HepG2 (cell line): ENCODE data around the gene TRPC4. TPM values are rescaled to one million over a fixed set of nuclear protein-coding genes. Genes with fewer than 3 reads are reported as not detected.

Experiments used
- ATAC-seq: fragments of 200-7000 bp; cut with Tn5 transposase; 3 replicates; pipeline ENCODE4 v1.9.1; 2020; ENCODE audit warnings: mild to moderate bottlenecking, moderate library complexity
- BruUV-seq: library from RNA; stranded (reverse); fragments of 400-500 nt; replicated peaks from 2 replicates; lab custom pipeline; 2021; lab: Mats Ljungman, UMichigan
- CTCF ChIA-PET: fragments of 300-600 bp; formaldehyde crosslinking; extraction: SDS; loops from one replicate; lab custom pipeline; 2021; ENCODE audit warnings: low total read pairs, inconsistent platforms, low intra/inter-chr PET ratio; lab: Yijun Ruan, JAX
- POLR2A ChIA-PET: fragments of 350-600 bp; sonication (Branson Sonifier 250); formaldehyde crosslinking; loops from one replicate; lab custom pipeline; 2020; ENCODE audit warnings: antibody characterized with exemption, inconsistent platforms; lab: Yijun Ruan, JAX
- DNase-seq: peaks from one replicate; pipeline ENCODE4 v3.0.0-alpha.2; 2015; ENCODE audit warnings: low spot score
- FAIRE-seq: peaks from 3 replicates; lab custom pipeline; 2011; peaks lifted over from hg19 to GRCh38; lab: Jason Lieb, UNC
- H2AFZ ChIP-seq: one replicate; pipeline ENCODE4 v1.6.1; 2011; ENCODE audit warnings: low read length, inconsistent platforms
- H3K27ac ChIP-seq: fragments of 300-600 bp; 3 replicates; pipeline ENCODE4 v1.8.0; 2011; ENCODE audit warnings: mixed run types, mild to moderate bottlenecking, mixed read lengths, low read length, inconsistent platforms; ENCODE audit not compliant: insufficient read depth; ENCODE audit errors: extremely low read length
- H3K27me3 ChIP-seq, 2 experiments: fragments of 200-600 bp in 1 of 2; 2 replicates in 1 of 2; 3 replicates in 1 of 2; pipeline versions ENCODE4 v1.6.0 to v1.8.0; 2011; ENCODE audit warnings: low read length in 2 of 2, mild to moderate bottlenecking in 2 of 2, moderate library complexity in 2 of 2, inconsistent platforms in 1 of 2; ENCODE audit not compliant: insufficient read depth in 2 of 2, control insufficient read depth in 1 of 2
- H3K36me3 ChIP-seq, 2 experiments: fragments of 200-600 bp in 1 of 2; replicated peaks in 1 of 2; 2 replicates in 1 of 2; 3 replicates in 1 of 2; pipeline versions ENCODE4 v1.5.1 to v1.8.0; 2011; ENCODE audit warnings: low read length in 2 of 2, inconsistent platforms in 1 of 2; ENCODE audit not compliant: insufficient read depth in 2 of 2, control insufficient read depth in 1 of 2
- H3K4me1 ChIP-seq: 2 replicates; pipeline ENCODE4 v1.5.1; 2012; ENCODE audit warnings: low read length, inconsistent platforms; ENCODE audit not compliant: insufficient read depth
- H3K4me2 ChIP-seq: 2 replicates; pipeline ENCODE4 v1.6.0; 2011; ENCODE audit warnings: low read depth, low read length, inconsistent platforms
- H3K4me3 ChIP-seq, 3 experiments: fragments of 200-600 bp in 1 of 3; sonication (generic), shearing (Covaris generic) in 1 of 3; replicated peaks in 1 of 3; 2 replicates each; pipeline ENCODE4 v1.5.1; 2011 to 2016; ENCODE audit warnings: low read length in 3 of 3, inconsistent platforms in 2 of 3, low read depth in 2 of 3, mild to moderate bottlenecking in 2 of 3, control low read depth in 1 of 3, mixed read lengths in 1 of 3; ENCODE audit not compliant: insufficient read depth in 1 of 3
- H3K79me2 ChIP-seq: one replicate; pipeline ENCODE4 v1.6.1; 2011; ENCODE audit warnings: low read length, inconsistent platforms; ENCODE audit not compliant: insufficient read depth
- H3K9ac ChIP-seq: 2 replicates; pipeline ENCODE4 v1.6.0; 2011; ENCODE audit warnings: mild to moderate bottlenecking, low read depth, low read length, inconsistent platforms; ENCODE audit not compliant: insufficient read depth
- H3K9me3 ChIP-seq: 2 replicates; pipeline ENCODE4 v1.5.1; 2012; ENCODE audit warnings: mild to moderate bottlenecking, low read length
- H4K20me1 ChIP-seq: 2 replicates; pipeline ENCODE4 v1.6.0; 2011; ENCODE audit warnings: inconsistent platforms, mild to moderate bottlenecking, low read length, moderate library complexity; ENCODE audit not compliant: insufficient read depth
- AKNA ChIP-seq: sonication (generic); formaldehyde crosslinking; IDR thresholded peaks from 2 replicates; pipeline ENCODE4 v1.4.0; 2020; ENCODE audit warnings: missing genetic modification reagents, borderline replicate concordance
- KIAA2018 ChIP-seq: sonication (generic); formaldehyde crosslinking; IDR thresholded peaks from 2 replicates; pipeline ENCODE4 v1.5.0; 2020; ENCODE audit warnings: mild to moderate bottlenecking, missing genetic modification reagents, borderline replicate concordance
- NCOA1 ChIP-seq: sonication (generic); formaldehyde crosslinking; IDR thresholded peaks from 2 replicates; pipeline ENCODE4 v1.9.0; 2021; ENCODE audit warnings: missing genetic modification reagents
- SATB2 ChIP-seq: sonication (generic); formaldehyde crosslinking; IDR thresholded peaks from 2 replicates; pipeline ENCODE4 v1.5.0; 2020; ENCODE audit warnings: missing genetic modification reagents
- SMAD1 ChIP-seq: sonication (generic); formaldehyde crosslinking; IDR thresholded peaks from 2 replicates; pipeline ENCODE4 v1.4.0; 2020; ENCODE audit warnings: missing genetic modification reagents, low read depth, mild to moderate bottlenecking, borderline replicate concordance
- SRSF1 ChIP-seq: fragments of 200-400 bp; formaldehyde crosslinking; optimal IDR thresholded peaks from 2 replicates; pipeline ENCODE3; 2017; ENCODE audit warnings: mild to moderate bottlenecking, low read depth, low read length, moderate library complexity
- STAT6 ChIP-seq: sonication (generic); formaldehyde crosslinking; IDR thresholded peaks from 2 replicates; pipeline ENCODE4 v1.4.0; 2020; ENCODE audit warnings: missing genetic modification reagents, mild to moderate bottlenecking, borderline replicate concordance
- in situ Hi-C: cut with HindIII; loops from 2 replicates; pipeline ENCODE4 v1.10.0; 2017; ENCODE audit warnings: low pct_unique_long_range_greater_than_20kb; ENCODE audit not compliant: extremely low pct_ligation_motif_present
- intact Hi-C: fragments of 100-400 bp; cut with micrococcal nuclease; formaldehyde crosslinking; loops from one replicate; pipeline ENCODE4 v1.10.0; 2022; ENCODE audit not compliant: unreplicated experiment
- polyA plus RNA-seq, 8 experiments: library from polyadenylated mRNA; depleted of rRNA in 3 of 8; stranded (reverse) in 7 of 8; unstranded in 1 of 8; fragments of >200 nt; fragmentation: Illumina TruSeq in 4 of 8; extraction: Trizol in 4 of 8; gene quantifications; 2 replicates each; pipeline versions ENCODE4 v1.2.1 to v1.2.3, GENCODE V29; 2011 to 2016; ENCODE audit warnings: low read depth in 4 of 8, missing spikeins in 1 of 8, mixed read lengths in 1 of 8; ENCODE audit not compliant: insufficient read depth in 1 of 8
- total RNA-seq, 5 experiments: library from RNA; depleted of rRNA; stranded (reverse); fragments of >200 nt; fragmentation: Illumina TruSeq; extraction: Trizol; gene quantifications; 2 replicates each; pipeline ENCODE4 v1.2.3, GENCODE V29; 2016; ENCODE audit warnings: low read depth in 1 of 5

Gene TRPC4
- total and polyA plus RNA-seq, 2 of the 13 experiments (the other 11 are each of a cell fraction or from before 2014, with no cell fraction given), result not detected

GRCh38 chr13:37788346-37788745 lies 81.2 kb downstream of the TRPC4 start (continued):
- TF ChIP-seq SATB2 (CRISPR knock-in tag) (no peak), STAT6 (CRISPR knock-in tag) (no peak)

- BruUV-seq, result no TSS peak
- no peak overlapping the region for H3K4me2 ChIP-seq
- CTCF ChIA-PET, result no interaction called here
- no peak overlapping the region for H3K27ac ChIP-seq
- no peak overlapping the region for H3K9ac ChIP-seq
- in situ Hi-C loops, result no loop called here
- intact Hi-C loops, result no loop called here
- H3K4me1 ChIP-seq, result no peaks in the 10 kb centered on the region
- H3K27me3 ChIP-seq, result no peaks in the 10 kb centered on the region
- no peak for ATAC-seq
- no peaks in the 10 kb centered on the region for H4K20me1 ChIP-seq
- no peaks in the 10 kb centered on the region for H3K9me3 ChIP-seq
- FAIRE-seq, result no peak
- no peaks in the 10 kb centered on the region for H3K79me2 ChIP-seq
- DNase-seq, result no peak
- H3K36me3 ChIP-seq, result no peaks in the 10 kb centered on the region
- H2AFZ ChIP-seq, result no peak overlapping the region
- no peak overlapping the region for H3K4me3 ChIP-seq
- POLR2A ChIA-PET, result no interaction called here
- TF ChIP-seq NCOA1 (CRISPR knock-in tag) (no peak), SRSF1 (no peak), SMAD1 (CRISPR knock-in tag) (no peak), KIAA2018 (CRISPR knock-in tag) (no peak), AKNA (CRISPR knock-in tag) (no peak)
Observed at GRCh38 chr13:37777676-37778075, 91.9 kb downstream of the TRPC4 start.
